K562 (cell line): ENCODE data around the gene PGAP2. TPM values are rescaled to one million over a fixed set of nuclear protein-coding genes. Genes with fewer than 3 reads are reported as not detected.

ENCODE experiments used
- ARID2 ChIP-seq: fragments of 450-650 bp; IDR thresholded peaks from 2 replicates; pipeline ENCODE4 v1.6.1; 2017; ENCODE audit warnings: antibody characterized with exemption, mild to moderate bottlenecking
- BACH1 ChIP-seq: fragments of 200-800 bp; sonication (Bioruptor generic); IDR thresholded peaks from 2 replicates; pipeline ENCODE4 v1.6.1; 2016; ENCODE audit warnings: missing genetic modification characterization, missing compliant biosample characterization
- CBX3 ChIP-seq, 2 experiments: IDR thresholded peaks; 1 replicate in 1 of 2; 2 replicates in 1 of 2; pipeline ENCODE4 v1.6.1; 2012; ENCODE audit warnings: inconsistent platforms in 2 of 2, low read length in 2 of 2, borderline replicate concordance in 1 of 2, control low read depth in 1 of 2
- CEBPB ChIP-seq: fragments of 450-650 bp; IDR thresholded peaks from 2 replicates; pipeline ENCODE4 v1.6.1; 2016; ENCODE audit warnings: missing genetic modification characterization, missing compliant biosample characterization
- DPF2 ChIP-seq: fragments of 450-650 bp; IDR thresholded peaks from 2 replicates; pipeline ENCODE4 v1.6.1; 2016
- ESRRA ChIP-seq: fragments of 450-650 bp; IDR thresholded peaks from 2 replicates; pipeline ENCODE4 v1.6.1; 2014; ENCODE audit warnings: low read depth, mild to moderate bottlenecking, moderate library complexity, borderline replicate concordance
- ETV6 ChIP-seq, 3 experiments: fragments of 150-350 bp in 1 of 3; sonication (generic) in 1 of 3; formaldehyde crosslinking in 1 of 3; IDR thresholded peaks; 2 replicates each; pipeline versions ENCODE4 v1.6.1 to v1.8.0; 2014 to 2022; ENCODE audit warnings: borderline replicate concordance in 2 of 3, low read depth in 2 of 3, antibody characterized with exemption in 1 of 3, low read length in 1 of 3, mild to moderate bottlenecking in 1 of 3, missing genetic modification reagents in 1 of 3
- GTF2E2 ChIP-seq: fragments of 200-800 bp; sonication (Bioruptor generic); IDR thresholded peaks from 2 replicates; pipeline ENCODE4 v1.6.1; 2016; ENCODE audit warnings: missing genetic modification characterization, missing compliant biosample characterization
- GTF2F1 ChIP-seq: IDR thresholded peaks from 2 replicates; pipeline ENCODE4 v1.6.1; 2011; ENCODE audit warnings: low read depth, low read length, improper control_type of control experiment
- MCM5 ChIP-seq: fragments of 450-650 bp; IDR thresholded peaks from 2 replicates; pipeline ENCODE4 v1.6.1; 2016; ENCODE audit warnings: low read depth
- NFE2 ChIP-seq: IDR thresholded peaks from 2 replicates; pipeline ENCODE4 v1.6.1; 2014; ENCODE audit warnings: antibody characterized with exemption, low read depth
- NR2F6 ChIP-seq: fragments of 450-650 bp; formaldehyde crosslinking; IDR thresholded peaks from 2 replicates; pipeline ENCODE4 v1.4.0; 2020; ENCODE audit warnings: mild to moderate bottlenecking
- POLR2A ChIP-seq: fragments of 450-650 bp; conservative IDR thresholded peaks from 2 replicates; pipeline ENCODE4 v1.6.1; 2016
- POLR3G ChIP-seq: IDR thresholded peaks from 2 replicates; pipeline ENCODE4 v1.6.1; 2011; ENCODE audit not compliant: insufficient read length, insufficient replicate concordance; ENCODE audit errors: extremely low read depth
- SAFB2 ChIP-seq: fragments of 200-400 bp; formaldehyde crosslinking; IDR thresholded peaks from 2 replicates; pipeline ENCODE4 v1.6.1; 2018; ENCODE audit warnings: borderline replicate concordance, low read length, low read depth, moderate library complexity; ENCODE audit not compliant: severe bottlenecking
- SRSF1 ChIP-seq: fragments of 200-400 bp; formaldehyde crosslinking; IDR thresholded peaks from 2 replicates; pipeline ENCODE4 v1.6.1; 2017; ENCODE audit warnings: mild to moderate bottlenecking, low read depth, low read length, moderate library complexity
- SRSF9 ChIP-seq: fragments of 200-400 bp; formaldehyde crosslinking; IDR thresholded peaks from 2 replicates; pipeline ENCODE4 v1.6.1; 2017; ENCODE audit warnings: low read depth, low read length, borderline replicate concordance
- SUPT5H ChIP-seq: fragments of 450-650 bp; IDR thresholded peaks from 2 replicates; pipeline ENCODE4 v1.6.1; 2016
- TCF3 ChIP-seq: sonication (generic); formaldehyde crosslinking; IDR thresholded peaks from 2 replicates; pipeline ENCODE4 v1.4.0; 2020; ENCODE audit warnings: mild to moderate bottlenecking, missing genetic modification reagents
- TCFL5 ChIP-seq: fragments of 250-450 bp; sonication (Bioruptor Pico); conservative IDR thresholded peaks from 2 replicates; pipeline ENCODE4 v1.6.1; 2021; ENCODE audit warnings: mild to moderate bottlenecking, moderate library complexity, matching md5 sums
- TEAD1 ChIP-seq, 2 experiments: fragments of 450-650 bp in 1 of 2; sonication (generic) in 1 of 2; formaldehyde crosslinking; IDR thresholded peaks; 2 replicates each; pipeline versions ENCODE4 v1.4.0 to v1.8.0; 2020 to 2022; ENCODE audit warnings: mild to moderate bottlenecking in 2 of 2, missing genetic modification reagents in 1 of 2
- XRCC3 ChIP-seq: fragments of 450-650 bp; IDR thresholded peaks from 2 replicates; pipeline ENCODE4 v1.6.1; 2017; ENCODE audit warnings: mild to moderate bottlenecking, moderate library complexity
- ZBTB11 ChIP-seq, 3 experiments: fragments of 200-800 bp in 1 of 3; fragments of 250-450 bp in 1 of 3; fragments of 450-650 bp in 1 of 3; sonication (Bioruptor Pico) in 1 of 3; sonication (Bioruptor generic) in 1 of 3; formaldehyde crosslinking in 1 of 3; IDR thresholded peaks; 2 replicates each; pipeline versions ENCODE4 v1.6.1 to v1.8.0; 2016 to 2022; ENCODE audit warnings: mild to moderate bottlenecking in 2 of 3, missing genetic modification characterization in 2 of 3, missing compliant biosample characterization in 1 of 3, moderate library complexity in 1 of 3
- ZKSCAN1 ChIP-seq: fragments of 150-350 bp; IDR thresholded peaks from 2 replicates; pipeline ENCODE4 v1.6.1; 2016; ENCODE audit warnings: low read depth, low read length
- ZNF3 ChIP-seq: fragments of 250-450 bp; sonication (Bioruptor Pico); IDR thresholded peaks from 2 replicates; pipeline ENCODE4 v1.5.0; 2021; ENCODE audit warnings: mild to moderate bottlenecking, moderate library complexity
- ZNF586 ChIP-seq: fragments of 450-650 bp; formaldehyde crosslinking; conservative IDR thresholded peaks from 2 replicates; pipeline ENCODE4 v1.4.0; 2020; ENCODE audit warnings: mild to moderate bottlenecking, moderate library complexity
- ZNF668 ChIP-seq: fragments of 250-450 bp; sonication (Bioruptor Pico); IDR thresholded peaks from 2 replicates; pipeline ENCODE4 v1.8.0; 2022; ENCODE audit warnings: mild to moderate bottlenecking, inconsistent platforms
- polyA plus RNA-seq, 8 experiments: library from polyadenylated mRNA; depleted of rRNA in 4 of 8; stranded (reverse) in 5 of 8; unstranded in 3 of 8; fragments of >200 nt; fragmentation: Nextera tagmentation in 2 of 8; fragmentation: Illumina TruSeq in 1 of 8; extraction: Ambion mirVana in 2 of 8; extraction: Trizol in 1 of 8; gene quantifications; 2 replicates each; pipeline versions ENCODE4 v1.2.1 to v1.2.3, GENCODE V29; 2011 to 2014; ENCODE audit warnings: inconsistent platforms in 1 of 8, missing spikeins in 1 of 8
- total RNA-seq, 7 experiments: library from RNA; depleted of rRNA in 6 of 7; stranded (reverse); fragments of >200 nt in 6 of 7; fragmentation: Illumina TruSeq in 2 of 7; extraction: Trizol in 2 of 7; gene quantifications; 2 replicates each; pipeline versions ENCODE4 v1.2.1 to v1.2.3, GENCODE V29; 2011 to 2021; ENCODE audit warnings: low replicate concordance in 1 of 7

PGAP2 gene
- total and polyA plus RNA-seq, 9 of the 15 experiments (the other 6 are each of a cell fraction or from before 2014, with no cell fraction given): 17.9 to 47.2 (median 33.7) TPM

- TF ChIP-seq TEAD1 (CRISPR knock-in tag; IDR thresholded peaks at IDR 0.05) (no peak), POLR3G (no peak), TCFL5 (no peak), SUPT5H (peak; percentile 54; the same call in 1 of the 2 replicates), DPF2 (0 out of 2 replicates have a peak, but pooled peaks have one; percentile 62), CEBPB (tag) (no peak), ZKSCAN1 (no peak), POLR2A (peak; percentile 52; the same call in 1 of the 2 replicates), MCM5 (no peak), NR2F6 (CRISPR knock-in tag) (no peak), SRSF1 (no peak), SRSF9 (no peak), ZNF586 (CRISPR knock-in tag) (no peak), ETV6 (IDR thresholded peaks at IDR 0.05; ENCODE audit: borderline replicate concordance in 1 of 2, low read depth in 2 of 2, low read length in 1 of 2) (peak in 1 of 2 experiments; percentile 39; a peak in 1 of 4 replicates), ETV6 (CRISPR knock-in tag; IDR thresholded peaks at IDR 0.05; ENCODE audit: borderline replicate concordance) (no peak), BACH1 (peak; percentile 61; the same call in 1 of the 2 replicates), GTF2E2 (tag) (peak; percentile 78), ZNF3 (CRISPR knock-in tag) (no peak), XRCC3 (no peak), SAFB2 (no peak), ESRRA (peak; percentile 50; the same call in 1 of the 2 replicates), ZBTB11 (CRISPR knock-in tag; IDR thresholded peaks at IDR 0.05) (no peak), NFE2 (no peak), ZNF668 (CRISPR knock-in tag) (no peak), TCF3 (CRISPR knock-in tag) (no peak; the same call in 1 of the 2 replicates), GTF2F1 (no peak), ARID2 (no peak), CBX3 (IDR thresholded peaks at IDR 0.05; ENCODE audit: borderline replicate concordance in 1 of 2, low read length in 2 of 2) (peak in 1 of 2 experiments; percentile 95; a peak in 2 of 3 replicates)
Observed at GRCh38 chr11:3841426-3842350, 33.3 kb downstream of the PGAP2 start (continued).
